NCI-H1694 treated with DMSO at 0.1 percent for 48 hours (cell line): ENCODE results near the gene DECR2.
A peak's percentile ranks its signal among the peaks of the same experiment; 100 is the strongest.
"Not testable (repeated sequence)": the region's sequence is repeated elsewhere in the genome, so short reads cannot be mapped to it uniquely, and the experiment has no call there.

ENCODE experiments used
- DNase-seq: peaks from one replicate; lab custom pipeline; 2025; lab: John Stamatoyannopoulos, UW

DECR2 gene

DNA sequence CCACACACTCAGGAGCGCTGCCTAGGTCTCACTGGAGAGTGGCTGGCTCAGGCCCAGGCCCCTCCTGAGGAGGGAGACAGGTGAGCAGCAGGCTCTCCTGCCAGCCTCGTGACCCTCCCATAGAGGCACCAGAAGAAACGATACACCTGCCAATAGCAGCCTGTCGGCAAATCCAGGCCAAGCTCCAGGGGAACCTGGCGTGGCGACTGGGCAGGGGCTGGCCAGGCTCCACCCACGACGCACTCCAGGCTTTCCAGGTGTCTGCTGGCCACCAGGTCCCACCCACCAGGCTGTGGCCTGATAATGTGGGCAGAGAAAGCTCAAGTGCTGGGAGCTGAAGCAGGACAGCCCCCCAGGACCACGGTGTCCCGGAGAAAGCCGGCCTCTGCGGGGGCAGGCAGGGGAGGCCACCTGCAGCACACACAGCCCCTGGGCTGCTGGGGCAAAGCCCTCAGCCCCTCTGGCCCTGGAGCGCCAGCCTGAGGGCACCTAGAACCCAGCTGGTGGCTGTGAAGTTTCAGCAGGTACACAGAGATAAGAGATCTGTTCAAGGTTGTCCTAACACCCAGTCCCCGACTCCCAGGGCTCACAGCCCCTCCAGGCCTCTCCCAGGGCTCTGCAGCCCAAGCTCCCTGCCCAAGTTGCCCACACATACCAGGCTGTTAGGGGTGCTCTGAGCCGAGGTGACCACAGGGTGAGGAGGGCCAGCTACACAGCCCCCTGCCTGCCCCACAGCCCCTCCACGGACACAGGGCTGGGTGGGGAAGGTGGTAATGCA is 22.3 kb upstream of the DECR2 start:
- no peak for DNase-seq

DNA sequence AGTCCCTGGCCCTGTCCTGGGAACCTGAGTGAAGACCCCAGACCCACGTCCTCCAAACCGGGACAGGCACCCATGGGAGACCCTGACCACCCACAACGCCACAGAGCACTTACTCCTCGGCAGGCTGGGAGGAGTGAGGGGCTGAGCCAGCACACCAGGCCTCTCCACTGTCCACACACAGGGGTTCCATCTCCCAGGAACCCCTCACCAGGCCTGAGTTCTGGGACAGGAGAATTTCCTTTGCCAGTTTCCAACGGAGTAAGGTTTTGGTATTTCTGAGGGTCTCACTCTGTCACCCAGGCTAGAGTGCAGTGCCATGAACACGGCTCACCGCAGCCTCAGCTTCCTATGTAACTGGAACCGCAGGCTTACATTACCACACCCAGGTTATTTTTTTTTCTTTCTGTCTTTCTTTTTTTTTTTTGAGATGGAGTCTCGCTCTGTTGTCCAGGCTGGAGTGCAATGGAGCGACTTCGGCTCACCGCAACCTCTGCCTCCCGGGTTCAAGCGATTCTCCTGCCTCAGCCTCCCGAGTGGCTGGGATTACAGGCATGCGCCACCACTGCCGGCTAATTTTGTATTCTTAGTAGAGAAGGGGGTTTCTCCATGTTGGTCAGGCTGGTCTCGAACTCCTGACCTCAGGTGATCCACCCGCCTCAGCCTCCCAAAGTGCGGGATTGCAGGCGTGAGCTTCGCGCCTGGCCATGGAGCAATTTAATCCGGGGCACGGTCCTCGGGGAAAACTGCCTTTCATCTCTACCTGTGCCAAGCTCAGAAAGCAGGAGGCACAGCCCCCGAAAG is 21.5 kb upstream of the DECR2 start:
- DNase-seq = no peak

DNA sequence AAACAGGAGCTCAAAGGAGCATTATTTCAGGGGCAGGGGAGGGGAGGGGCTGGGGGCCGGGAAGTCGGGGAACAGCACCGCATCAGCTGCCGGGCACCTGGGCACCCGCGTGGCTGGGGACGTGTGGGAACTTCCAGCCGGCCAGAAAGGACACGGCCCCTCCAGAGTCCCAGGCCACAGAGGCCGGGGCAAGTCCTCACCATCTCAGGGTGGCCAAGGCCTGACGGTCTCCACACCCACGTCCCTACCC is 21.0 kb upstream of the DECR2 start:
- DNase-seq = no peak

DNA sequence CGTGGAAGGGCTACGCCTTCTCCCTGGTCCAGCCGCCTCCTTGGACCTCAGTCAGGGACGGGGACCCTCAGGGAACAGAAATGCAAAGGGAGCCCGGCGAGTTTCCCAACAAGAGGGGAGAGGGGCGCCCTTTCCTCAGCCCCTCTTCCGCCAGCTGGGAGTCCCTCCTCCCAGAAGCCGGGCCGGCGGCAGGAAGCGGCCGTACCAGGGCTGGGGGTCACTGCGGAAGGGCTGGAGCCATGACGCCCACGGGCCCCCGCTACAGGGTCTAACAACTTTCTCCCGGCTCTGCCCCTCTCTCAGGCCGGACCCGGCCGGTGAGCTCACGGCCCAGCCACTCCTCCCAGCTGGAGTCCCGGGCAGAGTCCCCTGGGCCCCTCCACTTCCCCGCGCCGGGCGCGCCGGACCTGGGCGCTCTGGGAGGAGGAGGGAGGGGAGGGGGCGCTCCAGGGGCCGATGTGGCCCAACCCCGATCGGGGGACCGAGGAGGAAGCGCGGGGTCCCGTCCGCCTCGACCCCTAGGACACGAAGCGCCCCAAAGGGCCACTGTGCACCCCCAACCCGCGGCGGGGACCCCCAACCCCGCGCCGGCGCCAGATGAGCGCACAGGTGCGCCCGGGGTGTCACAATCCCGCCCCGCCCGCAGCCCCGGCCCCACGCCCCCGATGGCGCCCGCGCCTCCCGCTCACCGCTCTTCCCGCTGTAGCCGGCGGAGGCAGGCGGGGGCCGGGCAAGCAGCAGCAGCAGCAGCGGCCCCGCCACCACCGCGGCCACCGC is 20.5 kb upstream of the DECR2 start:
- no peak for DNase-seq

DNA sequence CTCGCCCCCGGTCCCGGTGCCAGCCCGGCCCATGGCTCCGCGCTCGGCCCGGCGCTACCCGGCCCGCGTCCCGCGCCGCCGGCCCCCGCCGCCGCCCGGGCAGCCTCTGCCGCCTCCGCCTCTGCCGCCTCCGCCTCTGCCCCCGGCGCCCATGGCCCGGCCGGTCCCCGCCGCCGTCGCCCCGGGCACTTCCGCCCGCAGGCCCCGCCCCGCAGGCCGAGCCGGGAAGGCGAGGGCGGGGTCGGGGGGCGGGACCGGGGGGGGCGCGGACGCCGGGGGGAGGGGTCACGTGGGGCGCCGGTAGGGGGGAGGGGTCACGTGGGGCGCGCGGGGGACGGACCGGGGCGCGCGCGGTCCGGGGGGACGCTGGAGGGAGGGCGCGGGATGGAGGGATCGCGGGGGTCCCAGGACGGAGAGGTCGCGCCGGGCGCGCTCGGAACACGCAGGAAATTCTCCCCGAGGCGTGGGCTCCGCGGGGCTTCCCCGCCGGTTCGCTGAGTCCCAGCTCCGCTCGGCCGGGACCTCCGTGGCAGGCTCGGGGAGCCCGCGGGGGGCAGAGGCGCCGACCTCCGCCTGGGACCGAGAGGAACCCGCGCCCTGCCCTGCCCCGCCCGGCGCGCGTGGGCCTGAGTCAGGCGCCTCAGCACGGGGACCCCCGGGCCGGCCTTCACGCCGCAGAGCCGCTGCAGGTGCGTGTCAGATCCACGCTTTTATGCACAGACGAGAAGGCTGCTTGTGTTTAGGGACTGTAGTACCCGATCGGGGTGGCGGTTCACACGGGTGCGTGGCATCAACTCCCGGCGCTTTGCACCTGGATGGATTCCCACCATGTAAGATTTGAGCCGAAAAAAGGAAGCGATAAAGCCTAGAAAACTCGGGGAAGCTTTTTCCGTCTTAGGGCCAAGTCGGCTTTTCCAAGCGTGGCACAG is 19.6 kb upstream of the DECR2 start, which contains the start of gene PGAP6:
PGAP6 (minus strand) TSS at position 190 of the 929 bp plus-strand sequence; CDS start at position 33, 157 bp downstream.
- DNase-seq = no peak

DNA sequence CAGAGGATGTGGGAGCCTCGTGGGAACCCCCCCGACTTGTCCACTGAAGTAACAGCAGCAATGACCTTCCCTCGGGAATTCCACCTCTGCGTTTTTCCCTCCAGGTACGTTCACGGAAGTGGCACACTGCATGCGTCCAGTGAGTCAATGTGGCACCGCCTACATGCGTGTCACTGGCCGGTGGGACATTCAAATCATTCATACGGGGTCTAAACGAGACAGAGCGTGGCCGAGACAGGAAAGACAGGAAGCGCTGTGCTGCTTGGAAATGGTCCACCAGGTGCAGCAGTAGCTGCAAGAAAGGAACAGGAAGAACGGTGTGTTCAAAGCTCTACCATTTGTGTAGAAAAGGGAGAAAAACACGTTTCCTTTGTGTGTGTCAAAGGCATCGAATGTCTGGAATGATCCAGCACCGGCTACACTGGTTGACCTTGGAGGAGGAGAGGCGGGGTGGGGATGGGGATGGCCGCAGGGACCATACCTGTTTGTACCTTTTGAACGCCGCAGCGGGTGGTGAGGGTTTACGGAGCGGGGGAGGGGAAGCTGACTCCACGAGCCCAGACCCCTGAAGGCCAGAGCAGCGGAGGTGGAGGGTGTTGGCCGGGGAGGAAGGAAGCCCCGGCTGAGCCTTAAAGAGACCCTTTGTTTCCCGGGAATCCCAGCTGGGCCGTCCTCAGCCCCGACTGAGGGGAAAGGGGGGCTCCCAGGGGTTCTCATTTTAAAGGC is 18.2 kb upstream of the DECR2 start:
- no peak for DNase-seq

DNA sequence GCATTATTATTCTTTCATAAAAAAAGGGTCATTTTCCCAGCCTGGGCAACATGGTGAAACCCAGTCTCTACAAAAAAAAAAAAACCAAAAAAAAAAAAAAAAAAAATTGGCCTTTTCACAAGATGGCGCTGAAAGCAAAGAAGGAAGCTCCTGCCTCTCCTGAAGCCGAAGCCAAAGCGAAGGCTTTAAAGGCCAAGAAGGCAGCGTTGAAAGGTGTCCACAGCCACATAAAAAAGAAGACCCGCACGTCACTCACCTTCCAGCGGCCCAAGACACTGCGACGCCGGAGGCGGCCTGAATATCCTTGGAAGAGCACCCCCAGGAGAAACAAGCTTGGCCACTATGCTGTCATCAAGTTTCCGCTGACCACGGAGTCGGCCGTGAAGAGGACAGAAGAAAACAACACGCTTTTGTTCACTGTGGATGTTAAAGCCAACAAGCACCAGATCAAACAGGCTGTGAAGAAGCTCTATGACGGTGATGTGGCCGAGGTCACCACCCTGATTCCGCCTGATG is 15.0 kb upstream of the DECR2 start:
- no peak for DNase-seq

DNA sequence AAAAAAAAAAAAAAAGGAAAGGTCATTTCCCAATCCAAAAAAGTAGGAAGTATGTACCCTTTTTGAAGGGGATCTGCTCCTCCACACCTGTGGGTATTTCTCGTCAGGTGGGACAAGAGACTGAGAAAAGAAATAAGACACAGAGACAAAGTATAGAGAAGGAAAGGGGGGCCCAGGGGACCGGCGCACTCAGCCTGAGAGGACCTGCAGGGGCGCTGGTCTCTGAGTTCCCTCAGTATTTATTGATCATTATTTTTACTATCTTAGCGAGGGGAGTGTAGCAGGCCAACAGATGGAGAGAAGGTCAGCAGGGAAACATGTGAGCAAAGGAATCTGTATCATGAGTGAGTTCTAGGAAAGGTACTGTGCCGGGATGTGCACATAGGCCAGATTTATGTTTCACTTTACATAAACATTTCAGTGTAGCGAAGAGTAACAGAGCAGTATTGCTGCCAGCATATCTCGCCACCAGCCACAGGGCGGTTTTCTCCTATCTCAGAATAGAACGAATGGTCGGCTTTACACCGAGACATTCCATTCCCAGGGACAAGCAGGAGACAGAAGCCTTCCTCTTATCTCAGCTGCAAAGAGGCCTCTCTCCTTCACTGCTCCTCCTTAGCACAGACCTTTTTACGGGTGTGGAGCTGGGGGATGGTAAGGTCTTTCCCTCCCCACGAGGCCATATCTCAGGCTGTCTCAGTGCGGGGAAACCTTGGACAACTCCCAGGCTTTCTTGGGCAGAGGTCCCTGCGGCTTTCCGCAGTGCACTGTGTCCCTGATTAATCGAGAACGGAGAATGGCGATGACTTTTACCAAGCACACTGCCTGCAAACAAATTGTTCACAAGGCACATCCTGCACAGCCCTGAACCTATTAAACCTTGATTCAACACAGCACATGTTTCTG is 13.7 kb upstream of the DECR2 start:
- DNase-seq = not testable (repeated sequence)

DNA sequence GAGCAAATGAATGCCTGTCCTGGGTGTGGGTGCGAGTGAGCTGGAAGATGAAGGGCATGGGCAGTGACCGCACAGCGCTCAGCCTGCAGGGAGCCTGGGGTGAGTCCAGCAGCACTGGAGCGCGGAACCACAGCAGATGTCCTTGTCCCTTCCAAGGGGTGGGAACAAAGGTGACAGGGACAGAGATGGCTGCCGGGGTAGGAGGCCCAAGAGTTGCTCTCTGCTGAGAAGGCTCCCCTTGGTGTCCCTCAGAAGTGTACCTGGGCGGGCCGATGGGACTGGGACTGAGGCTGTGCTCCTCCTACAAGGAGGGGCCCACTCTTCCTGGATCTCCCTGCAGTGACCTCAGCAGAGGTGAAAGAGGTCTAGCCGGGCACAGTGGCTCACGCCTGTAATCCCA is 12.3 kb upstream of the DECR2 start:
- no peak for DNase-seq

DNA sequence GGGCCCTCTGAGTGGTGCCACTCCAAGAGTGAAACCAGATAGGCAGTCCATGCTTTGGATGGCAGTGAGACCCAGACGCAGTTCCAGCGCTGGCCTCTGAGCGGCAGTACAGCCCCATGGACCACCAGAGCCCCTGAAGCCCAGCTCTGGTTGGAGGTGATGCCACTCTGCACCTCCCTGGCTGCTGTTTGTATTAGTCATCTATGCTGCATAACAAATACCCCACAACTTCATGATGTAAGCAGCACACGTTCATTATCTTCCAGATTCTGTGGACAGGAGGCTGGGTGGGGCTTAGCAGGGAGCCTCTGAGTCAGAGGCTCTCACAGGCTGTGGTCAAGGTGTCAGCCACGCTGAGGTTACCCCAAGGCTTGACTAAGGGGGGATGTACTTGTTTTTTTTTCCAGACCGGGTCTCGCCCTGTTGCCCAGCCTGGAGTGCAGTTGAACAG is 9.8 kb upstream of the DECR2 start:
- peak; percentile 33 for DNase-seq

DNA sequence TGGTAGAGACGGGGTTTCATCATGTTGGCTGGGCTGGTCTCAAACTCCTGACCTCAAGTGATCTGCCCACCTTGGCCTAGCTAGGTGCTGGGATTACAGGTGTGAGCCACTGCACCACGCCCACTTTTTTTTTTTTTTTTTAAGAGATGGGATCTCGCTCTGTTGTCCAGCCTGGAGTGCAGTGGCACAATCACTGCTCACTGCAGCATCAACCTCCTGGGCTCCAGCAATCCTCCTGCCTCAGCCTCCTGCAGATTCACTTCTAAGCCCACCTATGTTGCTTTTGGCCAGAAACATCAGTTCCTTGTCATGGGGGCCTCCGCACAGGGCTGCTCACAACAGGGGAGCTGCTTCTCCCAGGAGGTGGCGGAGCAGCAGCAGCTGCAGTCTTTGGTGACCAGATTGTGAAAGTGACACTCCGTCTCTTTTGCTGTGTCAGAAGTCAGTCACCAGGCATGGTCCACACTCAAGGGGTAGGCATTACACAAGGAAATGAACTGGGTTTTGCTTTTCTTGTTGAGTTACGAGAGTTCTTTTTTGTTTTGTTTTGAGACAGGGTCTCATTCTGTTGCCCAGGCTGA is 9.1 kb upstream of the DECR2 start:
- DNase-seq = no peak

DNA sequence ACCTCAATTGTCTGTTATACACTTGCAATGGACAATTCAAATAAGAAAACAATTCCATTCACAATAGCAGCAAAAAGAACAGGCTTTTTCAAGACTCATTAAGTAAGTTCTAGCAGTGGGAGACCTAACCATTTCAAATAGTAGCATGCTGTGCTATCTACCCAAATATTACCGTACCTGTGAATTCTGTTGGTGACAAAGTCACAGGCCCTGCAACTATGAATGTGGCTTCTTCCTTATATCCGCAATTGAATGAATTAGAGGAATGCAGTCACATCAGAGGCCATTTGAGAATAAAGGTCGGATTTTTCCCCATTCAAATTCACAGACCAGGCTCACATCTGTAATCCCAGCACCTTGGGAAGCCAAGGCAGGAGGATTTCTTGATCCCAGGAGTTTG is 5.5 kb upstream of the DECR2 start:
- DNase-seq = no peak

DNA sequence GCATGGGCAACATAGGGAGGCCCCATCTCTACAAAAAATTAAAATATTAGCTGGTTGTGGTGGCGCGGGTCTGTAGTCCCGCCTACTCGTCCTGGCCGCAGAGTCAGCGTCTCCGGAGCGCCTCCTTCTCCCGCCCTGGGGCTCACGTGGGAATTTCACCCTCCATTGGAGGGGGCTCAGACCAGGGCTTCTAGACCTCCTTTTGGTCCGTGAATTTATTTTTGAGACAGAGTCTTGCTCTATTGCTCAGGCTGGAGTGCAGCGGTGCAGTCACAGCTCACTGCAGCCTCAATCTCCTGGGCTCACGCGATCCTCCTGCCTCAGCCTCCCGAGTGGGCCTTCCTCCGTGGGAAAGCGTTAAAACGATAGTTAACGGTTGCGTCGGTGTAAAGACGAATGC is 5.1 kb upstream of the DECR2 start:
- DNase-seq = peak; percentile 51

DNA sequence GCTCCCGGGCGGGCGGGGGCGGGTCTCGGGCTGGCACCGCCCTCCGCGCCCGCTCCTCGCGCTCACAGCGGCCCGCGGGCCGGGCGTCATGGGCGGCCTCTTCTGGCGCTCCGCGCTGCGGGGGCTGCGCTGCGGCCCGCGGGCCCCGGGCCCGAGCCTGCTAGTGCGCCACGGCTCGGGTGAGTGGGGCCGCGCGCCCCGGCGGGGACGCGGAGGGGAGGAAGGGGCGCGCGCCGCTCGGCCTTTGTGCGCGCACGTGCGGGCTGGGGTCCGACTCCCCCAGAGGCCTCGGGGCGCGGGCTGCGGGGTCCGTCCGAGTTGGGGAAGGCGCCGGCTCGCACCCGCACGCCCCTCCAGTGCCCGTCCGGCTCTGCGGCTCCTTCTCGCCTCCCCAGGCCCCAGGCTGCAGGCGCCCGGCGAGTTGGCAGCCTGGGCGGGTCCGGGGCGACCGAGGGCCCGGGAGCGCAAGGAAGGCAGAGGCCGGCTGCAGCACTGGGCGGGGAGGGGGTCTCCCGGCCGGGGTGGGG is 4.5 kb upstream of the DECR2 start, which contains the start of gene NME4:
NME4 (plus strand) TSS at position 65 of the 527 bp plus-strand sequence; CDS start at position 89, 24 bp downstream.
- DNase-seq = no peak

DNA sequence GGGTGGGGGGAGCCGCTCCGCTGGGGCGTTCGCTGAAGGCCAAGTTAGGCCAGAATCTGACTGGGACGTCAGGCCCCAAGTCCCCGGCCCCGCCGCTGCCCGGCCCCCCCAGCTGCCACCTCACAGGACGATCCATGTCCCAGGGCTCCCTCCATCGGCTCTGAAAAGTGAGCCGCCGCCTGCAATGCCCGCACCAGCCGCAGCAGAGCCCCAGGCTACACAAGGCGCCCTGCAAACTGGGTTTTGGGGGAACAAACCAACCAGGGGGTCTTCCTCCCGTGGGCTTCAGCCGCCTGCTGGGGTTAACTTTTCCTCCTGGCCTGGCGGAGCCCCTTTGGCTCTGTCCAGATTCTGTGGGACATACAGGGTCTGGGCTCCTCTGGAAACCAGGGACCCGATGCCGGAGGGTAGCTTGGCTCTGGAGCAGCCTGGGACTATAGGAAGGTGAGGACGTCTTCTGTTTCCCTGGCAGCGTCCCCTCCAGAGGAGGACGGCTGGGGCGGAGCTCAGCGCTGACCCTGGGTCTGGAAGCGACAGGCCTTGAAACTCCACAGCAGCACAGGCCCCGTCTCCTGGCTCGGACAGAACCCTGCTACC is 3.9 kb upstream of the DECR2 start:
- peak; percentile 8 for DNase-seq

DNA sequence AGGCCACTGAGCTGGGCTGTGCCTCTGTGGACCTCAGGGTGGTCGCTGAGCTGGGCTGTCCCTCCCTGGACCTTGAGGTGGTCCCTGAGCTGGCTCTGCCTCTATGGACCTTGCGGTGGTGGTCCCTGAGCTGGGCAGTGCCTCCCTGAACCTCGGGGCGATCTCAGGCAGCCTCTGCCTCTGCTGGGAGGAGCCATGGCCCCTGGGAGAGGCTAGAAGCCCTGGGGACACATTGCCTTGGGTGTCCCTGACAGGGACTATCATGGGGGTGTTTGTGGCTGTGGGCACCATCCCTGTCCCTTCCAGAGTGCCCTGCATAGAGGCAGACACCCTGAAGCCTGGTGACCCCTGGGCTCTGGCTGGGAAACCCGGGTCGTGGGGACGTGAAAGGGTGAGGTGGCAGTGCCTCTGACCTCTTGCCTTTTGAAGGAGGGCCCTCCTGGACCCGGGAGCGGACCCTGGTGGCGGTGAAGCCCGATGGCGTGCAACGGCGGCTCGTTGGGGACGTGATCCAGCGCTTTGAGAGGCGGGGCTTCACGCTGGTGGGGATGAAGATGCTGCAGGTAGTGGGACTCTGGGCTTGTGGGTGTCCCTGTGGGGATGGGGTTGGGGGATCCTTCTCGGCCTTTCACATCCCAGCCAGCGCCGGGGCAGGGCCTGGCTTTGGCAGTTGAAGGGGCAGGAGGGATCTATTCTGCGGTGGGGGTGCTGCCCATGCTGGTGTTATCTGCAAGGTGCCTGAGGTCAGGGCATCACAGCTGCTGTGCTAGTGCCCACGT is 2.9 kb upstream of the DECR2 start:
- no peak for DNase-seq

DNA sequence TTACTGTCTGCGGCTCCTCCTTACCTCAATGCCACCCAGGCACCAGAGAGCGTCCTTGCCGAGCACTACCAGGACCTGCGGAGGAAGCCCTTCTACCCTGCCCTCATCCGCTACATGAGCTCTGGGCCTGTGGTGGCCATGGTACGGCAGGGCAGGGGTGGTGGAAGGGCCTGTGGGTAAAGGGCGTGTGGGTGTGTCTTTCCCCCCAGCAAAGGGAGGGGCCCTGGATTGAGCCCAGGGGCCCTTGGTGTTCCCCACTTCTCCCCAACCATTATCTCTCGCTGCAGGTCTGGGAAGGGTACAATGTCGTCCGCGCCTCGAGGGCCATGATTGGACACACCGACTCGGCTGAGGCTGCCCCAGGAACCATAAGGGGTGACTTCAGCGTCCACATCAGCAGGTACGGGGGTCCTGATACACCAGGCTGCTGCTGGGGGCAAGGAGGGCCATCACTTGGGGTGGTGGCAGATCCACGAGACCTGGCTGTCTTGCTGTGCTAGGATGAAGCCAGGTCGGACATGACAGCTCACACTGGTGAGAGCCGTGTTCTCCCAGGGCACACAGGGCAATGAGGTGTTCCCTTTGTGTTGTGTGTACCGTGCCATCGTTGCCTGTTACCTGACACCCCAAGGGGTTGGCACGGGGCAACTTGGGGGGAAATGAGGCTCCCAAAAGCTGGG is 2.2 kb upstream of the DECR2 start:
- no peak for DNase-seq
